ENCODE measurements around the gene SOX30. TPM values are rescaled to one million over a fixed set of nuclear protein-coding genes. Genes with fewer than 3 reads are reported as not detected.

Gene SOX30
- total and polyA plus RNA-seq, 2 donors (not counting 1 experiment from before 2014, with no cell fraction given), result 0.21 to 0.49 TPM

- TF ChIP-seq CTCF (IDR thresholded peaks at IDR 0.05) (no peak), EZH2 (IDR thresholded peaks at IDR 0.05; ENCODE audit: borderline replicate concordance, insufficient read depth, low read depth, low read length, poor library complexity, severe bottlenecking) (no peak)
- ChIA-PET POLR2A (interaction anchor here (0.7 to 2.9 kb wide), 5 partner anchors 22 to 110 kb away, joined by 3 to 30 read pairs (median 3); no protein-coding TSS in a partner anchor), CTCF (interaction anchor here (1.3 to 7.4 kb wide), 9 partner anchors 13 to 109 kb away, joined by 3 to 67 read pairs (median 12); partner anchors contain the start of gene SOX30)
- Mint-ChIP-seq H3K4me3 (peak overlapping the region; percentile 45), H3K9me3 (ENCODE audit: insufficient read depth) (no peaks in the 10 kb centered on the region), H3K4me1 (peaks cover 83% of the 10 kb centered on the region), H3K27me3 (no peaks in the 10 kb centered on the region), H3K27ac (peak overlapping the region; percentile 85)
- no peak overlapping the region for H2AFZ ChIP-seq (ENCODE audit: insufficient read depth, low read depth, low read length, poor library complexity, severe bottlenecking)
- no CpG with 5 or more reads among the region's 2 CpGs for WGBS (ENCODE audit: insufficient coverage)
- peak overlapping the region; percentile 92 to 97 for H3K27ac ChIP-seq (ENCODE audit: low read length in 2 of 2)
- DNase-seq, result no peak
- peaks cover 86 to 88% of the 10 kb centered on the region in 2 donors for H3K4me1 ChIP-seq (ENCODE audit: control insufficient read depth in 2 of 2, insufficient read depth in 2 of 2, low read length in 2 of 2)
- intact Hi-C loops (cut with micrococcal nuclease), result loop anchor here (5.0 kb wide), 2 partner anchors 108 to 323 kb away; no protein-coding TSS in a partner anchor
- H3K4me2 ChIP-seq (replicated peaks; ENCODE audit: low read depth, low read length, poor library complexity, severe bottlenecking), result peak overlapping the region; percentile 77
- peaks cover 0 to 5% (median 4%) of the 10 kb centered on the region in 3 donors for H3K9me3 ChIP-seq (ENCODE audit: control extremely low read depth in 1 of 3, control insufficient read depth in 2 of 3, insufficient read depth in 1 of 3, low read length in 2 of 3)
- ATAC-seq (ENCODE audit: low read depth), result no peak
- no peaks in the 10 kb centered on the region for H3K27me3 ChIP-seq (replicated peaks in 1 of 4; ENCODE audit: control extremely low read depth in 1 of 4, control insufficient read depth in 3 of 4, insufficient read depth in 4 of 4, low read length in 3 of 4)
- H3K4me3 ChIP-seq (ENCODE audit: control extremely low read depth in 1 of 5, extremely low read depth in 1 of 5, insufficient read depth in 1 of 5, low read depth in 2 of 5, low read length in 4 of 5), result peak overlapping the region in 1 of 5 experiments; percentile 20
- H4K20me1 ChIP-seq (ENCODE audit: control insufficient read depth, insufficient read depth, low read length, poor library complexity, severe bottlenecking), result no peaks in the 10 kb centered on the region
- H3K79me2 ChIP-seq (ENCODE audit: control insufficient read depth, insufficient read depth, low read length), result peaks cover 20% of the 10 kb centered on the region
- no peaks in the 10 kb centered on the region for H3K36me3 ChIP-seq (replicated peaks in 1 of 2; ENCODE audit: control extremely low read depth in 1 of 2, control insufficient read depth in 1 of 2, extremely low read depth in 1 of 2, insufficient read depth in 2 of 2, low read length in 1 of 2)
- peak overlapping the region; percentile 0 for H3K9ac ChIP-seq (ENCODE audit: low read length)
Observed at GRCh38 chr5:157594675-157595459, 57.4 kb downstream of the SOX30 start.

- DNase-seq, result no peak
- peaks cover 80% of the 10 kb centered on the region for H3K4me1 Mint-ChIP-seq
- H3K4me3 Mint-ChIP-seq, result peak overlapping the region; percentile 45
- peak overlapping the region; percentile 85 for H3K27ac Mint-ChIP-seq
- POLR2A ChIA-PET, result interaction anchor here (0.6 to 1.6 kb wide), 3 partner anchors 27 to 97 kb away, joined by 3 to 5 read pairs (median 3); no protein-coding TSS in a partner anchor
- peaks cover 20% of the 10 kb centered on the region for H3K79me2 ChIP-seq (ENCODE audit: control insufficient read depth, insufficient read depth, low read length)
- ATAC-seq (ENCODE audit: low read depth), result no peak
- H4K20me1 ChIP-seq (ENCODE audit: control insufficient read depth, insufficient read depth, low read length, poor library complexity, severe bottlenecking), result no peaks in the 10 kb centered on the region
- TF ChIP-seq EZH2 (IDR thresholded peaks at IDR 0.05; ENCODE audit: borderline replicate concordance, insufficient read depth, low read depth, low read length, poor library complexity, severe bottlenecking), result no peak
- no peak for TF ChIP-seq CTCF (IDR thresholded peaks at IDR 0.05)
- H3K27me3 Mint-ChIP-seq, result no peaks in the 10 kb centered on the region
- intact Hi-C loops (cut with micrococcal nuclease), result no loop called here
- CTCF ChIA-PET, result interaction anchor here (1.3 to 7.4 kb wide), 4 partner anchors 17 to 109 kb away, joined by 3 to 67 read pairs (median 12); no protein-coding TSS in a partner anchor
- H3K4me2 ChIP-seq (replicated peaks; ENCODE audit: low read depth, low read length, poor library complexity, severe bottlenecking), result peak overlapping the region; percentile 77
- H2AFZ ChIP-seq (ENCODE audit: insufficient read depth, low read depth, low read length, poor library complexity, severe bottlenecking), result no peak overlapping the region
- H3K27ac ChIP-seq (ENCODE audit: low read length in 2 of 2), result peak overlapping the region; percentile 92 to 97
- no peaks in the 10 kb centered on the region for H3K9me3 Mint-ChIP-seq (ENCODE audit: insufficient read depth)
- H3K4me1 ChIP-seq (ENCODE audit: control insufficient read depth in 2 of 2, insufficient read depth in 2 of 2, low read length in 2 of 2), result peaks cover 80 to 82% of the 10 kb centered on the region in 2 donors
- no peaks in the 10 kb centered on the region for H3K36me3 ChIP-seq (replicated peaks in 1 of 2; ENCODE audit: control extremely low read depth in 1 of 2, control insufficient read depth in 1 of 2, extremely low read depth in 1 of 2, insufficient read depth in 2 of 2, low read length in 1 of 2)
- no peak overlapping the region for H3K9ac ChIP-seq (ENCODE audit: low read length)
- no peaks in the 10 kb centered on the region for H3K27me3 ChIP-seq (replicated peaks in 1 of 4; ENCODE audit: control extremely low read depth in 1 of 4, control insufficient read depth in 3 of 4, insufficient read depth in 4 of 4, low read length in 3 of 4)
- H3K4me3 ChIP-seq (ENCODE audit: control extremely low read depth in 1 of 5, extremely low read depth in 1 of 5, insufficient read depth in 1 of 5, low read depth in 2 of 5, low read length in 4 of 5), result no peak overlapping the region
- peaks cover 0 to 5% (median 4%) of the 10 kb centered on the region in 3 donors for H3K9me3 ChIP-seq (ENCODE audit: control extremely low read depth in 1 of 3, control insufficient read depth in 2 of 3, insufficient read depth in 1 of 3, low read length in 2 of 3)
Observed at GRCh38 chr5:157594257-157594656, 58.0 kb downstream of the SOX30 start.
